8988T (cell line): ENCODE data around the gene RAB9A.
"Not testable (repeated sequence)": the region's sequence is repeated elsewhere in the genome, so short reads cannot be mapped to it uniquely, and the experiment has no call there.

ENCODE experiments used
- DNase-seq: peaks from one replicate; pipeline ENCODE4 v3.0.0; 2011

The RAB9A gene

GRCh38 chrX:13670197-13670596, 18.7 kb upstream of the RAB9A start:
- no peak for DNase-seq

DNA sequence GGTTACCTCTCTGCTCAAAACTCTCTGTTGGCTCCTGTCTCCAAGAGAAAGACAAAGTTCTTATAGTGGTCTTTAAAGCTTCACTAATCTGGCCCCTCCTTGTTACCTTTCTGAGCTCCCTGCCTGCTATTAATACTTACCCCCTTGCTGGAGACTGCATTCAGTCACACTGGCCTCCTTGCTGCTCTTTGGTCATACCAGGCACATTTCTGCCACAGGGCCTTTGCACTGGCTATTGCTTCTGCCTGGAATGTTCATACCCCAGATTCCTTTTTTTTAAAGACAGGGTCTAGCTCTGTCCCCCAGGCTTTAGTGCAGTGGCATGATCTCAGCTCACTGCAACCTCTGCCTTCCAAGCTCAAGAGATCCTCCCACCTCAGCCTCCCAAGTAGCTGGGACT, 15.9 kb upstream of the RAB9A start:
- DNase-seq, result no peak

DNA sequence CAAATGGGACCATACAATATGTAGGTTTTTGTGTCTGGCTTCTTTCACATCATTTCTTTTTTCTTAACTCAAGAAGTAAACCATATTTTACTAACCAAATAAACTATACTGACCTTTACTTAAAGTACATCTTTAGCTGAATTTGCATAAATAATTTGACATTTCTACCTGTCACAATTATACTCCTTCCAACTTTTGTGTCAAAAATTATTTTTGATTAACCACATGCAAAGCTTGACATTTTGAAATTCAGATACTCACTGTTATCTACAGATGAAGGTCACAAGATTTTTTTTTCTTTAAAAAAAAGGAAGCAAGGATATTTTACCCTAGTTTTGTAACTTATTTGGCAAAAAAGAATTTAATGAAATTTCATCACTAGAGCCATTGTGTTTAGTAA, 12.0 kb upstream of the RAB9A start:
- DNase-seq, result no peak

- not testable (repeated sequence) for DNase-seq
Measured at GRCh38 chrX:13679700-13680099, 9.2 kb upstream of the RAB9A start.

DNA sequence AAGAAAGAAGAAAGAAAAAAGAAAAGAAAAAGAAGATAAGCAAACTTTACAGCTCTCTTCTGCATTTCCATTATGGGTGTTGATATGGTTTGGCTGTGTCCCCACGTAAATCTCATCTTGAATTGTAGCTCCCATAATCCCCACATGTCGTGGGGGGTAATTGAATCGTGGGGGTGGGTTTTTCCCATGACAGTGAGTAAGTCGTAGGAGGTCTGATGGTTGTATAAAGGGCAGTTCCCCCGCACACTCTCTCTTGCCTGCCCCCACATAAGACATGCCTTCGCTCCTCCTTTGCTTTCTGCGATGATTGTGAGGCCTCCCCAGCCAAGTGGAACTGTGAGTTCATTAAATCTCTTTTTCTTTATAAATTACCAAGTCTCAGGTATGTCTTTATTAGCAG, 7.3 kb upstream of the RAB9A start:
- no peak for DNase-seq

- no peak for DNase-seq
Measured at GRCh38 chrX:13684361-13684760, 4.6 kb upstream of the RAB9A start.

DNA sequence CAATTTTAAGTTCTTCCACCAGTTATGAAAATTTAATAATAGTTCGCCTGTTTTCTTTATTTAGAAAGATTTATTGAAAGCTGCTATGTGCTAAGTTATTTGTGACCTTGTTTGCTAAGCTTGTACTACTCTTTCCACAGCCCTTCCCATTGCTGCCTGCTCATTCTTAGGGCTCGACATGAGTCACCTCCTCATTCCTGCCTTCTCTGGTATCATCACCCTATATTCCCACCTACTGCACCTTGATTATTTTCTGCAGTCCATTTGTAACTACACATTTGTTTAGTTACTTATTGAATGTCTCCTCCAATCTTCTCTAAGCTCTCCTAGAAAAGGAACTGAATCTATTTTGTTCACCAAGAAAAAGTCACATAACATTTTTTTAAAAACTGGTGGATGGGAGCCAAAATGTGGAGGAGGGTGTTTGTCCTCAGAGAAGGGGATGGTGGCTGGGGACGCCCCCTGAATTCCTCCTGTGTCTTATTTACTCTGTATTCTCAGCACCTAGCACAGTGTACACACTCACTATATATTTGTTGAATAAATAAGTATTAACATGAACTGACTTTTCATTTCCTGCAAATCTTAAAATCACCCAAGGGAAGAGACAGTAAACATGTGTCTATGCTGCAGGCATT, 3.7 kb upstream of the RAB9A start:
- DNase-seq, result no peak

DNA sequence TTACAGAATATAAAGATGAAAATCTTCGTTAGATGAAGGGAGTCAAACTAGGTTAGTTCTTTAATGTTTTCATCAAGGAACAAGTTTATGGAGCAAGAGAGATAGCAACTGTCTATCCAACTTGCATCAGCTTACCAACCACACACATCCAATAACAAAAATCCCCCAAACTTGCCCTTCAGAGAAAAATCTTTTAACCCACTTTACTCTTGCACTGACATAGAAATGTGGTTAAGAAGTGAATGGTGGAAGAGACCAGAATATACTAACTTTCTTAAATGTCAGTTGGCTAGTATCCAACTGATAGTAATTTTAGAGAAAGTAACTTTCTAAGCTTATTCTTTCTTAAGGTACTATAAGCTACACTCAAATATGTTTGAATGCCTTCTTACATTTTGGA, 1.7 kb upstream of the RAB9A start:
- DNase-seq, result no peak

DNA sequence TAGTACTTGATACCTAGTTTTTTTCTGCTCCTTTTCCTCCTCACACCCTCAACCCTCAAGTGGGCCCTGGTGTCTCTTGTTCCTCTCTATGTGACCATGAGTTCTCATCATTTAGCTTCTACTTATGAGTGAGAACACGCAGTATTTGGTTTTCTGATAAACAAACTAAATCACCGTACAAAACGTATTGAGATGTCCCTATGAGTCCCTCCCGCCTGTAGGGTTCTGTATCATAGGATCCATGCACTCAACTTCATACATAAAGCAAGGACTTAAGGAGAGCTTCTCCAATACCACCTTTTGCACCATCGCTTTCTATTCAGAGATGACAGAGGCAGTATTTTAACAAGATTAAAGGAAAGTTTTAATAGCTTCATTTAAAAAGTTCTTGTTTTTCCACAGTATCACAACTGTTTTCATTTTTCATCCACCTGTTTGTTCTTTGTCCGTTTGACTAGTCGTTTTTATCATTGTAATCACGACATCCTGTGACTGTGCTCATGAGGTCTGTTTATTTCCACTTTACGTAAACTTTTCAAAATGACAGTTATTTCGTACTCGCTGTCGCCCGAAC, 457 bp upstream of the RAB9A start:
- no peak for DNase-seq

DNA sequence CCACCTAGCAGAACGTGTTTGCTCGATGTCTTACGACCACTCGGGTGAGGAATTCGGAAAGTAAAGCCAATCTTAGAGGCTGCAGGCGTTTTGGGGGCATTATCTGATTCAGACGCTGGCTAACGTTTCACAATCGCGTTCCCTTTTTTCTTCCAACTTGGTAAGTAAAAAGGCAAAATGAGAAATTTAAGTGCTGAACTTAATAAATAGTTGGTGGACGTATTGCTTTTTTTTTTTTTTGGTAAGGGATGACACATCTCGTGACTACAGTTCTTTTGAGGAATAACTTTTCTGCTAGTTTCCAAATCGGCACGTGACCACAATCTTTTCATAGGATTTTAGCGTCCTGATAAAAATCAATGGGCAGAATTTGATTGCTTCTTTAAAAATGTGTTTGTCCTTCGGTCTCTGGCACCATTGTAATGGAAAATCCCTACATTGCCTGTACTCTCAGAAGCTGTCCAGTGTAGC, 848 bp downstream of the RAB9A start:
- no peak for DNase-seq

- DNase-seq, result no peak
Measured at GRCh38 chrX:13690836-13691235, 1.9 kb downstream of the RAB9A start.

DNA sequence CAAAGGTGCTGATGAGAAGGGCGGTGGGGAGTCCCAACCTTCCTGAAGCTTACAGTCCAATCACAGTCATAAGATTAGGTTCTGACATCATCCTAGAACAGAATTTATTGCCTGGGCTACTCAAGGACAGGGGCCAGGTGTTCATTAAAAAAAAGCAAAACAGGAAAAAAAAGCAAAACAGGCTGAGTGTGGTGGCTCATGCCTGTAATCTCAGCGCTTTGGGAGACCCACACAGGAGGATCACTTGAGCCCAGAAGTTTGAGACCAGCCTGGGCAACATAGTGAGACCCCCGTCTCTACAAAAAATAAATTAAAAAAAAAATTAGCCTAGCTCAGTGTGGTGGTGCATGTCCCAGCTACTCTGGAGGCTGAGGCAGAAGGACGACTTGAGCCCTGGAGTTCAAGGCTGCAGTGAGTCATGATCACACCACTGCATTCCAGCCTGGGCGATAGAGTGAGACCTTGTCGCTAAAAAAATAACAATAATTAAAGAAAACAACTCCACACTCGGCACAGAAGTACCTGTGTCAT, 3.0 kb downstream of the RAB9A start:
- no peak for DNase-seq

GRCh38 chrX:13692771-13693231, 3.9 kb downstream of the RAB9A start:
- DNase-seq, result no peak

DNA sequence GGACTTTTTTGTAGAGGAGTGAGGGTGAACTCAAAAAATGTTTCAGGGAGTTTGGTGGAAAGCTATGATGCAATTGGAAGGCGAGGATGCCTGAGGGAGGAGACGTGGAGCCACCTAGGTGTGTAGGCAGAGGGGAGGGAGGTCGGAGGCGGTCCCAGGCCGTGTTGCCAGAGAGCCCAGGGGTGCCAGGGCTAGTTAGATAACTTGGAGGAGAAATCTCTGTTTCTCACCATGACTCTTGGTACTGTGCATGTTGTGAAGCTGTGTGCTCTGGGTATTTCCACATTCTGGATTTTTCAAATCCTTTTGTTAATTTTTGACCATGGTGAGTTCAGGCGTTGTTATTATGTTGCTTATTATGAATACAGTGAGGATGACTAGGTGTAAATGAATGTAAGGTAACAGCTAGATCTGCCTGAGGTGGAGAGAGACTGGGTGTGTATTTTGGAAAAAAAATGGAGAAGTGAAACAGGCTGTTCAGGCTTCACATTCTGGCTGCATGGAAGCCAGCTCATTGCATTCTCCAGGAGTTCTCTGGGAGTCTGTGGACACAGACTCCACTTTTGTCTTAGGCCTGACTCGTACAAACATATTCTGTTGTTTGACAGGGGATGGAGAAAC, 4.5 kb downstream of the RAB9A start:
- DNase-seq, result no peak

DNA sequence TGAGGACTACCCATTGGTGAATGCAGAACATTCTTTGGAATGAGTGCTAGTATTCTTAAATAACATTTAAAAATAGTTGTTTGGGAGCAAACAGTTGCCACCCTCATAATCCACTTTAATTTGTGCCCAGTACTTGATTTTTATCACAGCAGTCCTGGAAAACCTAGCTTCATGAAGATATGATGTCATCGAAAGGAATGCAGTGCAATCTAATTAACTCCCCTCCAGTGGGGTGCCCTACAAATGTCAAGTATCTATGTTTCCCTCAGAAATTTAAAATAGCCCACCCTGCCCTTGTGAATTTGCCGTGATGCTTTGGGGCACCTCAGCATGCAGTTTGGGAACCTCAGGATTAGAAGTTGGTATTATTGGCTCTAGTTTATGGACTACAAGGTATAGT, 5.4 kb downstream of the RAB9A start:
- no peak for DNase-seq

GRCh38 chrX:13694983-13695382, 6.1 kb downstream of the RAB9A start:
- DNase-seq, result no peak

DNA sequence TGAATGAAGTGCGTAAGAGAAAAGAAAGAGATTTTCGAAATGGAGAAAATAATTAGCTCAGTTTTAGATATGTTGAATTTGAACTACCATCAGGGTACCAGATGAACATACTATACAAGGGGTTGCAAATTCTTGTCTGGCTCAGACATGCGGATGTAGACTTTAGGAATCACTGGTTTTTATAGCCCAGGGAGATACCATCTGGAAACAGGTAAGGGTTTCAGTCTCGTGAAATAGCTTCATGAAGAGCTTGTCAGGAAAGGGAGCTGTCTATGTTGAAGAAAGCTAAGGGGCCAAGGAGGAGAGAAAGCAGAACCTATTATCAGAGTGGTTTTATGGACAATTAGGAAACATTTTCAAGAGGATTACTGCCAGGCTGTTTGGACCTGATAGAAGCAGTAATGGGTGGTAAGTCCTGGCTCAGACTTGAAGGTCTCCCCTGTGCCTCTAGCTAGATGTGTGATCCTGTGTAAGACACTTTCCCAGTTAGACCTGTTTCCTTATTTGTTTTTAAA, 6.7 kb downstream of the RAB9A start:
- DNase-seq, result no peak

DNA sequence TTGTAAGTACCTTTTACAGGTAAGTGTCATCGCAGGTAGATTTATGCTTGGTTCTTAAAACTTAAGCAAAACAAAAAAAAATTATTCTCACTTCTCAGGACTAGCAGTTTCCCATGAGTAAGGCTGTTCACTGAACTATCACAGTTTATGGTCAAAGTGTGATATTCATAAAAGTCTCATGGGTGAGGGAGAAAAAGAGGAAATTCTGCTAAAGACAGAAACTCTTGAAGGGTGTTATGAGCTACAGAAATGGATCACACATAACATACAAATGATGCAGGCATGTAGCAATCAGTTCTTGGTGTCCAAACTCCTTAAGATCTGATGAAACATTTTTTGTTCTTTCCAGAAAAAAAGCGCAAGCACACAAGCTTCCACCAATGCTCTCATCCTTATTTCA, 8.5 kb downstream of the RAB9A start:
- no peak for DNase-seq

DNA sequence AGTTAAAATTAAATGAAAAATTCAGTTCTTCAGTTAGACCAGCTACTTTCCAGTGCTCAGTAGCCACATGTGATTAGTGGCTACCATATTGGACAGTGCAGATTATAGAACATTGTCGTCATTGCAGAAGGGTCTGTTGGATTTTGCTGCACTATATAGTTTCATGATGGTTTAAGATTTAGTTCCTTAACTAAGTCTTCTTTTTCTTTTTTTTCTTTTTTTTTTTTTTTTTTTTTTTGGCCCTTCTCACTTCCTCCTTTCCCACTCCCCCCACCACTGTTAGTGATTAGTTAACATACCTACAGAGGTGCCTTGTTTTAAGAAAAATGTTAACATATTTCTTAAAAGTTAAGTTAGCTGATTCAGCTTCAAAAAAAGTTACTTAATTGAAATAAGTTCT, 9.0 kb downstream of the RAB9A start:
- DNase-seq, result no peak

- DNase-seq, result no peak
Measured at GRCh38 chrX:13698432-13698831, 9.5 kb downstream of the RAB9A start.

GRCh38 chrX:13699183-13699826, 10.4 kb downstream of the RAB9A start:
- no peak for DNase-seq

DNA sequence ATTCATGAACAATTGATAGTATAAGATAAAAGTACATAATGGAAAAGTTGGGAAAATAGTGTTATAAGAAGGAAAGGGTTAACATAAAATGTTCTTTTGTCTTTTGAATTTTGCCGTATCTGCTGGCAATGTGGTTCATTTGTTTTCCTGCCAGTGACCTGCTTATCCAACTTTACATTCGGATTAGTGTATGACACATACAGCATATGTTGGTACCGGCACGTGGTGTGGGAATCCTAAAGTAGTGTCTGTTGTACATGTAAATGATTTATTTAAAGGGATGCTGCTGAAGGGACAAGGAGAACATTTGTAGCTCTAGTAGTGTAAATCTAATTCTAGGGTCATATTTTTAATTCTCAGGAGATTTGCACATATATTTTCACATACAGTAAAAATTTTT, 11.5 kb downstream of the RAB9A start:
- DNase-seq, result no peak

DNA sequence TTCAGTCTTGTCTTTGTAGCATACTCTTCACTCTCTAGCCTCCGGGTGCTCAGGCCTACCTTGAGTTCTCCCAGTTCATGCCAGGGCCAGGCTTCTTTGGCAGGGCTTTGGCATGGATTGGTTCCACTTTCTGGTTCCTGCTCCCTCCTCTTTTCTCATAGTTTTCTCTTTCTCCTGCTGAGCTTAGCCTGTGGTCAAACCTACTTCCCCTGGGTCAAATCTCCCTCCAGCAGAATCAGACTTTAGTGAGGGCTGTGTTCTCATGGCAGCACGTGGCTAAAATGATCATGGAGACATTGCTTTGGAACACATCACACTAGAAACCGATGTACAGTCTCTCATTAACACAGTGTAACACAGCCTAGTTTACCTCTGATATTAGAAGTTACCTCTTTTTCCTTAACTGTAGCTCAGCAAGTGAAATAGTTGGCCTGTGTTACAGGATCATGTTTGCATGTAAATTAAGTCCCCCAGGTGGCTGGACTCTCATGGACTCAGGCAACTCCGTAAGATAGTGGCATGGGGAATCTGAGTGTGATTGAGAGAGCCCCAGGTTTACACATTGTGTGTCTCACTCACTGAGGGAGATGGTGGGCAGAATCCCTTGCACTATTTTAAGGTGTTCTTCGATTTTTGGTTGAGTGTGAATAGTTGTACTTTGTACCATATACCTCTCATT, 13.3 kb downstream of the RAB9A start:
- DNase-seq, result no peak
